Fibroblast of pulmonary artery (primary cell): ENCODE results near the gene SREBF1.

ENCODE experiments used
- DNase-seq: peaks from one replicate; pipeline ENCODE4 v3.0.0-alpha.2; 2010; ENCODE audit warnings: low read depth
- H3K4me3 ChIP-seq: replicated peaks from 2 replicates; pipeline ENCODE4 v1.5.1; 2011; ENCODE audit warnings: low read depth, mild to moderate bottlenecking, control low read depth, low read length, moderate library complexity
- CTCF ChIP-seq: IDR thresholded peaks from 2 replicates; pipeline ENCODE4 v1.5.1; 2011; ENCODE audit warnings: mild to moderate bottlenecking, control low read depth, low read length, inconsistent platforms; ENCODE audit errors: missing control alignments

Gene SREBF1

GRCh38 chr17:17784657-17785267, 52.0 kb downstream of the SREBF1 start:
- TF ChIP-seq CTCF = peak; percentile 7
- DNase-seq = no peak
- H3K4me3 ChIP-seq = no peak overlapping the region

GRCh38 chr17:17783825-17784656, 52.7 kb downstream of the SREBF1 start:
- peak overlapping the region; percentile 36 for H3K4me3 ChIP-seq
- peak; percentile 49 for DNase-seq
- TF ChIP-seq CTCF = no peak

- peak; percentile 21 for DNase-seq
These were observed 53.5 kb downstream of the SREBF1 start for GRCh38 chr17:17783116-17783824.

GRCh38 chr17:17782523-17783115, 54.2 kb downstream of the SREBF1 start:
- DNase-seq = no peak
- peak overlapping the region; percentile 36 for H3K4me3 ChIP-seq
- TF ChIP-seq CTCF = no peak

More at GRCh38 chr17:17783116-17783824, 53.5 kb downstream of the SREBF1 start:
- peak overlapping the region; percentile 36 for H3K4me3 ChIP-seq
- no peak for TF ChIP-seq CTCF

GRCh38 chr17:17781591-17782496, 54.9 kb downstream of the SREBF1 start:
- peak; percentile 45 for DNase-seq
- peak overlapping the region; percentile 32 for H3K4me3 ChIP-seq
- TF ChIP-seq CTCF = no peak
